ENCODE measurements around the gene BRIP1. TPM values are rescaled to one million over a fixed set of nuclear protein-coding genes. Genes with fewer than 3 reads are reported as not detected.
"Not testable (repeated sequence)": the region's sequence is repeated elsewhere in the genome, so short reads cannot be mapped to it uniquely, and the experiment has no call there.

The BRIP1 gene
- total and polyA plus RNA-seq, 5 donors from 2014 or later = 0.71 to 3.0 (median 1.3) TPM

DNA sequence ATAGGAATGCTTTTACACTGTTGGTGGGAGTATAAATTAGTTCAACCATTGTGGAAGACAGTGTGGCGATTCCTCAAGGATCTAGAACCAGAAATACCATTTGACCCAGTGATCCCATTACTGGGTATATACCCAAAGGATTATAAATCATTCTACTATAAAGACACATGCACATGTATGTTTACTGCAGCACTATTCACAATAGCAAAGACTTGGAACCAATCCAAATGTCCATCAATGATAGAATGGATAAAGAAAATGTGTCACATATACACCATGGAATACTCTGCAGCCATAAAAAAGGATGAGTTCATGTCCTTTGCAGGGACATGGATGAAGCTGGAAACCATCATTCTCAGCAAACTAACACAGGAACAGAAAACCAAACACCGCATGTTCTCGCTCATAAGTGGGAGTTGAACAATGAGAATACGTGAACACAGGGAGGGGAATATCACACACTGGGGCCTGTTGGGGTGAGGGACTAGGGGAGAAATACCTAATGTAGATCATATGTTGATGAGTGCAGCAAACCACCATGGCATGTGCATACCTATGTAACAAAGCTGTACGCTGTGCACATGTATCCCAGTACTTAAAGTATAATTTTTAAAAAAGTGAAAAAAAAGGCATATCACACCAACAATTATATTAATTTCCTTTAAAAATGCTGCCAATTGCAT is 196.8 kb downstream of the BRIP1 start:
- not testable (repeated sequence) for H3K4me1 ChIP-seq (ENCODE audit: control insufficient read depth, insufficient read depth, low read length, poor library complexity, severe bottlenecking); H3K27ac ChIP-seq (ENCODE audit: insufficient read depth, low read length, poor library complexity, severe bottlenecking); H3K36me3 Mint-ChIP-seq; H3K9me3 ChIP-seq (ENCODE audit: control insufficient read depth in 2 of 2, low read length in 2 of 2); ATAC-seq (ENCODE audit: low read depth in 2 of 2); H3K4me3 Mint-ChIP-seq; H3K36me3 ChIP-seq (ENCODE audit: control insufficient read depth, insufficient read depth, low read length); DNase-seq; H3K4me1 Mint-ChIP-seq; H3K9me3 Mint-ChIP-seq; H3K27ac Mint-ChIP-seq; H3K27me3 ChIP-seq (ENCODE audit: control insufficient read depth, insufficient read depth, low read length); H3K4me3 ChIP-seq (ENCODE audit: low read depth, low read length)
- peaks cover 36% of the 10 kb centered on the region for H3K27me3 Mint-ChIP-seq

DNA sequence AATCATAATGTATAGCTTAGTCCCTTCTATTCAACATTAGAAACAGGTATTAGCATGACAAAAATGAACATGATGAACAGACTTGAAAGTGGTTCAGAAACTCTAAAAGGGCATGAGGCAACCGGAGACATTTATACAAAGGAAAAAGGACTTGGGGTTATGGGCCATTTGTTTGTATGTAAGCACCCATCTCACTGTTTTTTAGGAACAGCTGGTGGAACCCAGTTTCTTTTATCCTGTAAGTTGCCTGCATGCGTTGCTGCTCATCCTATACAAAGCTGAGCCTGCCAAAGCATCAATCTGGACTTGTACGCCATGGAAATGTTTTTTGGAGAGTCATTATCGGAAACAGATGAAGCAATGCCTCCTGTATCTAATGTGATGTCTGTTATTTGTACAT is 200.0 kb downstream of the BRIP1 start:
- DNase-seq (no peak), ATAC-seq (ENCODE audit: low read depth in 2 of 2) (no peak)
- Mint-ChIP-seq H3K36me3 (no peaks in the 10 kb centered on the region), H3K4me3 (no peak overlapping the region), H3K27me3 (peaks cover 34% of the 10 kb centered on the region), H3K4me1 (no peaks in the 10 kb centered on the region), H3K27ac (no peak overlapping the region), H3K9me3 (no peaks in the 10 kb centered on the region)
- Histone ChIP-seq H3K4me1 (ENCODE audit: control insufficient read depth, insufficient read depth, low read length, poor library complexity, severe bottlenecking) (no peaks in the 10 kb centered on the region), H3K27me3 (ENCODE audit: control insufficient read depth, insufficient read depth, low read length) (peaks cover 10% of the 10 kb centered on the region), H3K4me3 (ENCODE audit: low read depth, low read length) (no peak overlapping the region), H3K27ac (ENCODE audit: insufficient read depth, low read length, poor library complexity, severe bottlenecking) (no peak overlapping the region), H3K9me3 (ENCODE audit: control insufficient read depth in 2 of 2, low read length in 2 of 2) (no peaks in the 10 kb centered on the region), H3K36me3 (ENCODE audit: control insufficient read depth, insufficient read depth, low read length) (no peaks in the 10 kb centered on the region)

DNA sequence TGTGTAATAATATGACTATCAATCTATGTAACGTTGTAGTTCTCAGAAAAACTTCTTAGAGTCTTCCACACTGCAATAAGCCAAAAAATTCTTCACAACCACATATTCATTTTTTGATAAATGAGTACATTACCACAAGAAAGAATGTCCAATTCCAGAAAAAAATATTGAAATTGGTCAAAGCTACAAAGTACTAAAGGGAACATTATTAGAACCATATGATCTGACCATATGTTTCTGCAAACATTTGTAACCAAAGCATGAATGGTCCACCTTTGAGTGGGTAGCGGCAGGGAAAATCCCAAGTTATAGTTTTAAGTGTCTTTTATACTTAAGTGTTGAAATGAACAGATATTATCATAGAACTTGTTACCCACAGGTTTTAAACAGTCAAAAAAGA is 200.6 kb downstream of the BRIP1 start:
- Mint-ChIP-seq H3K27ac (no peak overlapping the region), H3K36me3 (no peaks in the 10 kb centered on the region)
- peaks cover 10% of the 10 kb centered on the region for H3K27me3 ChIP-seq (ENCODE audit: control insufficient read depth, insufficient read depth, low read length)

DNA sequence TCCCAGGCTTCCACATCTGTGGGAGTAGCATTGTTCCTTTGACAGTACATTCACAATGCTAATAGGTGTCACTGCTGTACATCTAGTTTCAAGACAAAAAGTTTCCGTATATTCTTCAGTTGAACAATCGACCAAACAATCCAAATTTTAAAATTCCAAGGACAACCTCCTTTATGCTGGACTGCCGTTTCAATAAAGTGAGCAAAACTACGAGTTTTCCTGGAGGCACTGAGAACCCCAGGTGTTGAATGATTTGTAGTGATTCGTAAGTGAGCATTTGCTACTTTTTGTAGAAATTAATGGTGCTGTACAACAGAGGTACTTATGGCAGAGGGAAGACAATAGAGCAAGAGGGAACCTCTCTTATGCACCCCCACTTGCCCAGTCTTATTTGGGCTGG is 201.1 kb downstream of the BRIP1 start:
- Histone ChIP-seq H3K9me3 (ENCODE audit: control insufficient read depth in 2 of 2, low read length in 2 of 2) (no peaks in the 10 kb centered on the region), H3K36me3 (ENCODE audit: control insufficient read depth, insufficient read depth, low read length) (no peaks in the 10 kb centered on the region), H3K27ac (ENCODE audit: insufficient read depth, low read length, poor library complexity, severe bottlenecking) (no peak overlapping the region), H3K27me3 (ENCODE audit: control insufficient read depth, insufficient read depth, low read length) (peaks cover 10% of the 10 kb centered on the region), H3K4me1 (ENCODE audit: control insufficient read depth, insufficient read depth, low read length, poor library complexity, severe bottlenecking) (no peaks in the 10 kb centered on the region), H3K4me3 (ENCODE audit: low read depth, low read length) (no peak overlapping the region)
- no peak for ATAC-seq (ENCODE audit: low read depth in 2 of 2)
- H3K27ac Mint-ChIP-seq = no peak overlapping the region
- H3K4me1 Mint-ChIP-seq = no peaks in the 10 kb centered on the region
- H3K27me3 Mint-ChIP-seq = peaks cover 38% of the 10 kb centered on the region
- no peaks in the 10 kb centered on the region for H3K9me3 Mint-ChIP-seq
- H3K36me3 Mint-ChIP-seq = no peaks in the 10 kb centered on the region
- no peak overlapping the region for H3K4me3 Mint-ChIP-seq
- no peak for DNase-seq

More for the DNA sequence above, 200.6 kb downstream of the BRIP1 start:
- H3K9me3 ChIP-seq (ENCODE audit: control insufficient read depth in 2 of 2, low read length in 2 of 2) = no peaks in the 10 kb centered on the region
- DNase-seq (no peak), ATAC-seq (ENCODE audit: low read depth in 2 of 2) (no peak)
- Mint-ChIP-seq H3K9me3 (no peaks in the 10 kb centered on the region), H3K4me1 (no peaks in the 10 kb centered on the region), H3K4me3 (no peak overlapping the region), H3K27me3 (peaks cover 38% of the 10 kb centered on the region)
- no peak overlapping the region for H3K4me3 ChIP-seq (ENCODE audit: low read depth, low read length)
- H3K36me3 ChIP-seq (ENCODE audit: control insufficient read depth, insufficient read depth, low read length) = no peaks in the 10 kb centered on the region
- H3K4me1 ChIP-seq (ENCODE audit: control insufficient read depth, insufficient read depth, low read length, poor library complexity, severe bottlenecking) = no peaks in the 10 kb centered on the region
- H3K27ac ChIP-seq (ENCODE audit: insufficient read depth, low read length, poor library complexity, severe bottlenecking) = no peak overlapping the region

DNA sequence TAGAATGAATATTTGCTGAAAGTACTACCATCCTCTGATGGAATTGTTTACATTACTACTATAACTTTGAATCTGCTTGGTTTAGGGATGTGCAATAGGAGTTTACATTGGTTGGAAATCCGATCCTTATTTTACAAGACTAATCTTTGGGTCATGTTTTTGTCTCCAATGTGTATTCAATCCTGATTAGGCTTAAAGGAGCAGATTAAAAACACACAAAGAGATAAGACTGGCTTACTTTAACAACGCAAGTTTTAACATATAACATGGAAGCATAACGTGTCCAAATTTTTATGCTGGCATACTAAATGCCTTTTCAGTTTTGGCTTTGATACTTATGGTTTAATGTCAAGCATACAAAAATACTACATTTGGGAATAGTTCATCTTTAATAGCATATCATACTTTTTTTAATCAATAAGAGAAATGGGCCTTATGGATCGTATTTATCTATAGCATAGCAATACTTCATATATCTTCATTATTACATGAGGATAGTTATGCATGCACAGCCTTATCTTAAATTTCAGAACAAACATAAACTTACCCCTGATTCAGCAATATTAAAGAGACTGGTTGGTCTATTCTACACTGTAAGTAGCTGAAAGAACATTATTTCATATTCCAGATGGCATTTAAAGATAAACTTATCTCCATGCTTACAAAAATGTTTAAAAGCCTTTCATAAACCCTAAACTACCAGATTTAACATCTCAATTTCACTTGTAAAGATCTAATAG is 202.4 kb downstream of the BRIP1 start:
- no peaks in the 10 kb centered on the region for H3K4me1 Mint-ChIP-seq
- H3K36me3 Mint-ChIP-seq = no peaks in the 10 kb centered on the region
- H3K27me3 ChIP-seq (ENCODE audit: control insufficient read depth, insufficient read depth, low read length) = peaks cover 10% of the 10 kb centered on the region
- no peaks in the 10 kb centered on the region for H3K9me3 ChIP-seq (ENCODE audit: control insufficient read depth in 2 of 2, low read length in 2 of 2)
- H3K27ac Mint-ChIP-seq = no peak overlapping the region
- H3K4me1 ChIP-seq (ENCODE audit: control insufficient read depth, insufficient read depth, low read length, poor library complexity, severe bottlenecking) = no peaks in the 10 kb centered on the region
- no peak overlapping the region for H3K4me3 Mint-ChIP-seq
- no peaks in the 10 kb centered on the region for H3K36me3 ChIP-seq (ENCODE audit: control insufficient read depth, insufficient read depth, low read length)
- H3K27me3 Mint-ChIP-seq = peaks cover 36% of the 10 kb centered on the region
- H3K27ac ChIP-seq (ENCODE audit: insufficient read depth, low read length, poor library complexity, severe bottlenecking) = no peak overlapping the region
- ATAC-seq (ENCODE audit: low read depth in 2 of 2) = no peak
- no peak for DNase-seq
- H3K9me3 Mint-ChIP-seq = no peaks in the 10 kb centered on the region
- H3K4me3 ChIP-seq (ENCODE audit: low read depth, low read length) = no peak overlapping the region

DNA sequence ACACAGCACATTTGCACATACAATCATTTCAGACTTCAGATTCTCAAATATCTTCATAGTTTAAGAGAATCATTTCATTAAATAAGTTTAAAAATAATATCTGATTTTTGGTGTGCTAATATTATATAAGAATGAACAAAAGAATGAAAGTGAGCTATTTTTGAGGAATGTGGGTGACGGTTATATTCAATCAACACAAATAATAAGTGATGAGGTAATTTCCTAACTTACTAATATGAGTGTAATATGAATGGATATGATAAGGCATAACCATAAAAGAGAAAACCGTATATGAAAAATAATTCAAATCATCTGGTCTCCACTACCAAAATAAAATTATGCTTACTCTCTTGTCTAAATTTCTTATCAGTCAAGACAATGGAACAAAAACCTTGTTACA is 203.9 kb downstream of the BRIP1 start:
- H3K4me3 ChIP-seq (ENCODE audit: low read depth, low read length) = no peak overlapping the region
- H3K27ac ChIP-seq (ENCODE audit: insufficient read depth, low read length, poor library complexity, severe bottlenecking) = no peak overlapping the region
- ATAC-seq (ENCODE audit: low read depth in 2 of 2) = no peak
- Mint-ChIP-seq H3K27me3 (peaks cover 29% of the 10 kb centered on the region), H3K4me1 (no peaks in the 10 kb centered on the region), H3K9me3 (no peaks in the 10 kb centered on the region), H3K36me3 (no peaks in the 10 kb centered on the region), H3K27ac (no peak overlapping the region), H3K4me3 (no peak overlapping the region)
- no peaks in the 10 kb centered on the region for H3K4me1 ChIP-seq (ENCODE audit: control insufficient read depth, insufficient read depth, low read length, poor library complexity, severe bottlenecking)
- H3K27me3 ChIP-seq (ENCODE audit: control insufficient read depth, insufficient read depth, low read length) = peaks cover 10% of the 10 kb centered on the region
- DNase-seq = no peak
- H3K36me3 ChIP-seq (ENCODE audit: control insufficient read depth, insufficient read depth, low read length) = no peaks in the 10 kb centered on the region
- H3K9me3 ChIP-seq (ENCODE audit: control insufficient read depth in 2 of 2, low read length in 2 of 2) = no peaks in the 10 kb centered on the region

DNA sequence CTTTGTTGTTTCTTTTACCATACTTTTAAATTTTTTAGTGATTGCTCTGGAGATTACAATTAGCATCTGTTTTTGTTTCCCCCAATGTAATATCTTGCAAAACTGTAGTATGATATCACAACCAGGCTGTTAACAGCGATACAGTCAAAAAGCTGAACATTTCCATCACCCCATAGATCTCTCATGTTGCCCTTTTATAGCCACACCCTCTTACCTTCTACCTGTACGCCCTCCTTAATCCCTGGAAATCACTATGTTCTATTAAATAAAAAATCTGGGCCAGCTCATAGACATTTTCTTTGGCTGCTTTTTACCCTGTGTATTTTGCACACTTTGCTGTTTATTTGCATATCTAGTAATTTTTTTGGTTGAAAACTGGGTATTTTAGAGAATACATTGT is 205.1 kb downstream of the BRIP1 start:
- Mint-ChIP-seq H3K4me1 (no peaks in the 10 kb centered on the region), H3K4me3 (no peak overlapping the region), H3K9me3 (peaks cover 0 to 4% (median under 1%) of the 10 kb centered on the region in 7 donors), H3K27ac (no peak overlapping the region), H3K27me3 (peaks cover 29% of the 10 kb centered on the region), H3K36me3 (no peaks in the 10 kb centered on the region)
- H3K27me3 ChIP-seq (ENCODE audit: control insufficient read depth, insufficient read depth, low read length) = peaks cover 10% of the 10 kb centered on the region
- no peaks in the 10 kb centered on the region for H3K4me1 ChIP-seq (ENCODE audit: control insufficient read depth, insufficient read depth, low read length, poor library complexity, severe bottlenecking)
- no peaks in the 10 kb centered on the region for H3K9me3 ChIP-seq (ENCODE audit: control insufficient read depth in 2 of 2, low read length in 2 of 2)
- ATAC-seq (ENCODE audit: low read depth in 2 of 2) = no peak
- H3K4me3 ChIP-seq (ENCODE audit: low read depth, low read length) = no peak overlapping the region
- H3K36me3 ChIP-seq (ENCODE audit: control insufficient read depth, insufficient read depth, low read length) = no peaks in the 10 kb centered on the region
- no peak overlapping the region for H3K27ac ChIP-seq (ENCODE audit: insufficient read depth, low read length, poor library complexity, severe bottlenecking)
- no peak for DNase-seq

DNA sequence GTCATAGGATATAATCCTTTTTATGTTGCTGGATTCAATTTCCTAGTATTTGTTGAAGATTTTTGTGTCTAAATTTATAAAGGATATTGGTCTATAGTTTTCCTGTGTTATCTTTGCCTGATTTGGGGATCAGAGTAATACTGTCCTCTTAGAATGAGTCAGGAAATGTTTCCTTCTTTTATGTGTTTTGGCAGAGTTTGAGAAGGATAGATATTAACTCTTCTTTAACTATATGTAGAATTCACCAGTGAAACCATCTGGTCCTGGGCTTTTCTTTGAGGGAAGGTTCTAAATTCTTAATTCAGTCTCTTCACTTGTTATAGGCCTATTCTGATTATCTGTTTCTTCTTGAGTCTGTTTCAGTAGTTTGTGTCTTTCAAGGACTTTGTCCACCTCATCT is 206.0 kb downstream of the BRIP1 start:
- no peaks in the 10 kb centered on the region for H3K4me1 Mint-ChIP-seq
- H3K9me3 Mint-ChIP-seq = peaks cover 0 to 7% (median 3%) of the 10 kb centered on the region in 7 donors
- DNase-seq (no peak), ATAC-seq (ENCODE audit: low read depth in 2 of 2) (no peak)
- H3K36me3 ChIP-seq (ENCODE audit: control insufficient read depth, insufficient read depth, low read length) = no peaks in the 10 kb centered on the region
- H3K27ac ChIP-seq (ENCODE audit: insufficient read depth, low read length, poor library complexity, severe bottlenecking) = no peak overlapping the region
- H3K36me3 Mint-ChIP-seq = no peaks in the 10 kb centered on the region
- no peak overlapping the region for H3K27ac Mint-ChIP-seq
- H3K9me3 ChIP-seq (ENCODE audit: control insufficient read depth in 2 of 2, low read length in 2 of 2) = no peaks in the 10 kb centered on the region
- no peak overlapping the region for H3K4me3 Mint-ChIP-seq
- peaks cover 12% of the 10 kb centered on the region for H3K27me3 ChIP-seq (ENCODE audit: control insufficient read depth, insufficient read depth, low read length)
- H3K4me1 ChIP-seq (ENCODE audit: control insufficient read depth, insufficient read depth, low read length, poor library complexity, severe bottlenecking) = no peaks in the 10 kb centered on the region
- H3K4me3 ChIP-seq (ENCODE audit: low read depth, low read length) = no peak overlapping the region
- peaks cover 21% of the 10 kb centered on the region for H3K27me3 Mint-ChIP-seq
